Mononuclear cell (primary cell): ENCODE measurements around the gene SAP30BP. TPM values are rescaled to one million over a fixed set of nuclear protein-coding genes. Genes with fewer than 3 reads are reported as not detected.

Experiments used
- H3K27me3 ChIP-seq: 2 replicates; pipeline ENCODE4 v1.6.0; 2011; ENCODE audit warnings: low read length, control low read depth; ENCODE audit not compliant: insufficient read depth
- H3K4me1 ChIP-seq: 2 replicates; pipeline ENCODE4 v1.5.1; 2011; ENCODE audit warnings: mild to moderate bottlenecking, low read length, control low read depth; ENCODE audit not compliant: insufficient read depth
- H3K4me3 ChIP-seq: 2 replicates; pipeline ENCODE4 v1.5.1; 2011; ENCODE audit warnings: mild to moderate bottlenecking, low read length, moderate library complexity
- H3K9me3 ChIP-seq: 2 replicates; pipeline ENCODE4 v1.5.1; 2011; ENCODE audit warnings: low read depth, mild to moderate bottlenecking, control low read depth, low read length
- total RNA-seq: library from RNA; depleted of rRNA; stranded (reverse); fragments of >200 nt; gene quantifications from one replicate; pipeline ENCODE4 v1.2.3, GENCODE V29; 2012

Gene SAP30BP
- total RNA-seq, 1 donor, result 105 TPM

GRCh38 chr17:75697651-75698291, 30.6 kb downstream of the SAP30BP start:
- Histone ChIP-seq H3K4me1 (no peaks in the 10 kb centered on the region), H3K9me3 (no peaks in the 10 kb centered on the region), H3K27me3 (no peaks in the 10 kb centered on the region), H3K4me3 (no peak overlapping the region)

GRCh38 chr17:75698659-75699058, 31.5 kb downstream of the SAP30BP start:
- no peaks in the 10 kb centered on the region for H3K9me3 ChIP-seq
- no peaks in the 10 kb centered on the region for H3K4me1 ChIP-seq
- no peaks in the 10 kb centered on the region for H3K27me3 ChIP-seq
- H3K4me3 ChIP-seq, result no peak overlapping the region

- no peaks in the 10 kb centered on the region for H3K27me3 ChIP-seq
- H3K9me3 ChIP-seq, result no peaks in the 10 kb centered on the region
- no peak overlapping the region for H3K4me3 ChIP-seq
- no peaks in the 10 kb centered on the region for H3K4me1 ChIP-seq
These were observed 34.1 kb downstream of the SAP30BP start for GRCh38 chr17:75701288-75701687.

GRCh38 chr17:75703191-75703590, 36.1 kb downstream of the SAP30BP start:
- Histone ChIP-seq H3K4me3 (no peak overlapping the region), H3K27me3 (no peaks in the 10 kb centered on the region), H3K9me3 (no peaks in the 10 kb centered on the region), H3K4me1 (no peaks in the 10 kb centered on the region)

GRCh38 chr17:75703591-75703990, 36.5 kb downstream of the SAP30BP start:
- H3K4me3 ChIP-seq, result no peak overlapping the region
- no peaks in the 10 kb centered on the region for H3K4me1 ChIP-seq
- no peaks in the 10 kb centered on the region for H3K27me3 ChIP-seq
- H3K9me3 ChIP-seq, result no peaks in the 10 kb centered on the region

- Histone ChIP-seq H3K4me1 (no peaks in the 10 kb centered on the region), H3K9me3 (no peaks in the 10 kb centered on the region), H3K27me3 (no peaks in the 10 kb centered on the region), H3K4me3 (no peak overlapping the region)
These were observed 38.1 kb downstream of the SAP30BP start for GRCh38 chr17:75704963-75705875.

GRCh38 chr17:75706042-75706728, 39.0 kb downstream of the SAP30BP start:
- Histone ChIP-seq H3K9me3 (no peaks in the 10 kb centered on the region), H3K4me3 (no peak overlapping the region), H3K4me1 (no peaks in the 10 kb centered on the region), H3K27me3 (no peaks in the 10 kb centered on the region)

- H3K4me1 ChIP-seq, result no peaks in the 10 kb centered on the region
- no peak overlapping the region for H3K4me3 ChIP-seq
- H3K27me3 ChIP-seq, result no peaks in the 10 kb centered on the region
- H3K9me3 ChIP-seq, result no peaks in the 10 kb centered on the region
These were observed 40.0 kb downstream of the SAP30BP start for GRCh38 chr17:75707079-75707571.

GRCh38 chr17:75712446-75712845, 45.3 kb downstream of the SAP30BP start:
- Histone ChIP-seq H3K9me3 (no peaks in the 10 kb centered on the region), H3K27me3 (no peaks in the 10 kb centered on the region), H3K4me3 (no peak overlapping the region), H3K4me1 (no peaks in the 10 kb centered on the region)

GRCh38 chr17:75719732-75720131, 52.6 kb downstream of the SAP30BP start:
- Histone ChIP-seq H3K4me1 (peaks cover 10% of the 10 kb centered on the region), H3K27me3 (peaks cover 19% of the 10 kb centered on the region), H3K9me3 (no peaks in the 10 kb centered on the region), H3K4me3 (no peak overlapping the region)

- Histone ChIP-seq H3K4me1 (peaks cover 10% of the 10 kb centered on the region), H3K27me3 (peaks cover 19% of the 10 kb centered on the region), H3K4me3 (no peak within 1 kb of the TSS), H3K9me3 (no peaks in the 10 kb centered on the region)
These were observed 53.7 kb downstream of the SAP30BP start, which contains the start of gene ITGB4 for GRCh38 chr17:75720656-75721462. Gene ITGB4, plus strand, starts transcription at chr17:75721459. Its CDS starts 3,245 bp downstream, at chr17:75724704.

GRCh38 chr17:75721463-75722011, 54.4 kb downstream of the SAP30BP start:
- no peak overlapping the region for H3K4me3 ChIP-seq
- peaks cover 10% of the 10 kb centered on the region for H3K4me1 ChIP-seq
- H3K27me3 ChIP-seq, result peaks cover 19% of the 10 kb centered on the region
- H3K9me3 ChIP-seq, result no peaks in the 10 kb centered on the region

GRCh38 chr17:75722076-75722475, 54.9 kb downstream of the SAP30BP start:
- Histone ChIP-seq H3K4me3 (no peak overlapping the region), H3K9me3 (no peaks in the 10 kb centered on the region), H3K4me1 (peaks cover 10% of the 10 kb centered on the region), H3K27me3 (peaks cover 19% of the 10 kb centered on the region)

- Histone ChIP-seq H3K27me3 (peaks cover 19% of the 10 kb centered on the region), H3K4me1 (peaks cover 10% of the 10 kb centered on the region), H3K9me3 (no peaks in the 10 kb centered on the region), H3K4me3 (no peak overlapping the region)
These were observed 55.5 kb downstream of the SAP30BP start for GRCh38 chr17:75722542-75723095.
